Activated CD4-positive, CD25-positive, alpha-beta regulatory T cell treated with anti-CD3 and anti-CD28 coated beads, Interleukin-2, amount 50 U/mL, for 16 hours (primary cell): ENCODE data around the gene BTNL3.
"Not testable (repeated sequence)": the region's sequence is repeated elsewhere in the genome, so short reads cannot be mapped to it uniquely, and the experiment has no call there.

ENCODE experiments used
- DNase-seq: peaks from one replicate; pipeline ENCODE4 v3.0.0-alpha.2; 2020; ENCODE audit warnings: low read depth, low spot score

BTNL3 gene

GRCh38 chr5:181024245-181025064 is 35.8 kb downstream of the BTNL3 start:
- no peak for DNase-seq

GRCh38 chr5:181027452-181028031 is 38.9 kb downstream of the BTNL3 start:
- DNase-seq, result no peak

GRCh38 chr5:181028032-181028819 is 39.6 kb downstream of the BTNL3 start:
- no peak for DNase-seq

GRCh38 chr5:181031716-181032115 is 43.1 kb downstream of the BTNL3 start:
- no peak for DNase-seq

GRCh38 chr5:181035991-181036815 is 47.6 kb downstream of the BTNL3 start:
- DNase-seq, result no peak

- DNase-seq, result no peak
Observed at GRCh38 chr5:181036816-181037364, 48.2 kb downstream of the BTNL3 start.

GRCh38 chr5:181037365-181037861 is 48.8 kb downstream of the BTNL3 start:
- no peak for DNase-seq

GRCh38 chr5:181039471-181039870 is 50.8 kb downstream of the BTNL3 start:
- DNase-seq, result no peak

GRCh38 chr5:181039931-181040630 is 51.4 kb downstream of the BTNL3 start, which contains the start of gene BTNL9:
Gene BTNL9 (plus strand): TSS chr5:181040266. CDS start chr5:181045490, 5,224 bp downstream.
- DNase-seq, result no peak

- DNase-seq, result no peak
Observed at GRCh38 chr5:181040631-181040945, 51.9 kb downstream of the BTNL3 start.

GRCh38 chr5:181041043-181041442 is 52.4 kb downstream of the BTNL3 start:
- DNase-seq, result no peak

GRCh38 chr5:181042036-181042713 is 53.5 kb downstream of the BTNL3 start:
- DNase-seq, result no peak

GRCh38 chr5:181042722-181043121 is 54.1 kb downstream of the BTNL3 start:
- no peak for DNase-seq

GRCh38 chr5:181043285-181044092 is 54.8 kb downstream of the BTNL3 start:
- DNase-seq, result no peak

- DNase-seq, result no peak
Observed at GRCh38 chr5:181044093-181044599, 55.5 kb downstream of the BTNL3 start.

GRCh38 chr5:181044662-181045305 is 56.1 kb downstream of the BTNL3 start:
- DNase-seq, result no peak

- DNase-seq, result no peak
Observed at GRCh38 chr5:181045316-181045715, 56.7 kb downstream of the BTNL3 start.

GRCh38 chr5:181045857-181046256 is 57.2 kb downstream of the BTNL3 start:
- not testable (repeated sequence) for DNase-seq
